ENCODE results near the gene KCNJ14. TPM values are rescaled to one million over a fixed set of nuclear protein-coding genes. Genes with fewer than 3 reads are reported as not detected.
A peak's percentile ranks its signal among the peaks of the same experiment; 100 is the strongest.

KCNJ14 gene
- polyA plus RNA-seq, 1 of the 3 experiments (the other 2 are of a cell fraction) = 1.2 TPM

DNA sequence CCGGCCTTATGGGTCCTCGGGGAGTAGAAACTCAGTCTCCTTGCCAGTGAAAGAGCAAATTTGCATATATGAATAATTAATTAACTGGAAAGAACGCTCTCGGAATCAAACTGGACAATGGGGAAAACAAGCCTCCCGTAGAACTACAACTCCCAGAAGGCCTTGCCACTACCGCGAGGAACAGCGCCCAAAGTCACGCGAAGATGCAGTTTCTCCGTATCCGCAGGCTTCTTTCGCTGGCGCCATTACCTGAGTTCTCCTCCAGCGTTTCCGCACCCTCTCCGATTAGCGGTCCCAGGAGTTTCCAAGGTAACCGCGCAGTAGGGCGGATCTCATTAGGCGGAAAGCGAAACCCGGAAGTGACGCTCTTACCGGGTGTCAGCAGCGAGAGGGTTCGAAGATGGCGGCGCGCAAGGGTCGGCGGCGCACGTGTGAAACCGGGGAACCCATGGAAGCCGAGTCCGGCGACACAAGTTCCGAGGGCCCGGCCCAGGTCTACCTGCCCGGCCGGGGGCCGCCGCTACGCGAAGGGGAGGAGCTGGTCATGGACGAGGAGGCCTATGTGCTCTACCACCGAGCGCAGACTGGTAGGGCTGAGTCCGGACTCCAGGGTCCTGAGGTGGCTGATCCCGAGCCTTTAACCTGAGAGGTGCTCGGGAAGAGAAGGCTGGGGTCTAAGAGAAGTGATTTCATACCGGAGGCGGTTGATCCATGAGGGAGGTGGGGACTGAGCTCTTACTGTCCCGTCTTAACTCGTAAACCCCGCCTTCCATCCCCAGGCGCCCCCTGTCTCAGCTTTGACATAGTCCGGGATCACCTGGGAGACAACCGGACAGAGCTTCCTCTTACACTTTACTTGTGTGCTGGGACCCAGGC is 9.5 kb upstream of the KCNJ14 start, which contains the start of gene GRWD1:
Gene GRWD1, plus strand, starts transcription at position 378 of the 876 bp plus-strand sequence. Its CDS starts 23 bp downstream, at position 401.
- Histone ChIP-seq H3K9me3 (no peaks in the 10 kb centered on the region), H3K4me1 (ENCODE audit: control insufficient read depth in 1 of 2, insufficient read depth in 2 of 2, low read depth in 1 of 2, low read length in 1 of 2) (peaks cover 4 to 16% of the 10 kb centered on the region in 2 experiments; a peak in 2 of 4 replicates), H3K27ac (ENCODE audit: low read depth in 2 of 2, low read length in 1 of 2) (peak within 1 kb of the TSS; percentile 89 to 92), H3K9ac (peak within 1 kb of the TSS; percentile 92), H4K20me1 (ENCODE audit: insufficient read depth) (no peaks in the 10 kb centered on the region), H3K36me3 (replicated peaks in 1 of 2; ENCODE audit: control insufficient read depth in 1 of 2, insufficient read depth in 2 of 2, low read length in 1 of 2) (peaks cover 20 to 22% of the 10 kb centered on the region in 2 experiments), H3K79me2 (ENCODE audit: insufficient read depth) (peaks cover 37% of the 10 kb centered on the region), H3K9me2 (no peaks in the 10 kb centered on the region), H3F3A (replicated peaks; ENCODE audit: insufficient read depth) (peaks cover 18% of the 10 kb centered on the region), H2AFZ (ENCODE audit: low read depth) (peak within 1 kb of the TSS; percentile 87), H3K4me2 (peak within 1 kb of the TSS; percentile 99), H3K4me3 (ENCODE audit: low read depth in 2 of 2, low read length in 1 of 2) (peak within 1 kb of the TSS; percentile 98 to 99), H3K27me3 (ENCODE audit: insufficient read depth) (no peaks in the 10 kb centered on the region)
- POLR2A ChIA-PET = interaction anchor here (0.6 to 1.4 kb wide), 5 partner anchors 10 to 173 kb away, joined by 3 to 5 read pairs (median 5); partner anchors contain the start of genes KCNJ14, RPL18 and SPHK2
- DNase-seq = peak; percentile 93
- CTCF ChIA-PET = interaction anchor here (0.6 to 2.4 kb wide), 24 partner anchors 8 to 176 kb away, joined by 3 to 10 read pairs (median 4); partner anchors contain the start of genes GRIN2D, KCNJ14, KDELR1 and TMEM143
- under 1% methylated on average over 31 of the region's 61 CpGs for WGBS (ENCODE audit: low lambda C conversion rate)
- TF ChIP-seq SMC3 (IDR thresholded peaks at IDR 0.05; ENCODE audit: low read depth, low read length) (no peak), NFIC (IDR thresholded peaks at IDR 0.05; ENCODE audit: borderline replicate concordance) (no peak), EP300 (IDR thresholded peaks at IDR 0.05; ENCODE audit: borderline replicate concordance in 1 of 2, low read depth in 1 of 2, low read length in 1 of 2) (no peak), USF1 (IDR thresholded peaks at IDR 0.05; ENCODE audit: borderline replicate concordance, low read depth) (no peak), RXRA (IDR thresholded peaks at IDR 0.05; ENCODE audit: borderline replicate concordance, low read depth) (no peak), TCF12 (IDR thresholded peaks at IDR 0.05) (no peak), JUND (IDR thresholded peaks at IDR 0.05) (no peak), FOSL2 (IDR thresholded peaks at IDR 0.05; ENCODE audit: borderline replicate concordance, low read depth) (no peak), MAX (IDR thresholded peaks at IDR 0.05; ENCODE audit: low read depth) (peak; percentile 98), RAD21 (IDR thresholded peaks at IDR 0.05; ENCODE audit: low read length) (peak; percentile 22; the same call in 1 of the 2 replicates), GATA2 (CRISPR knock-in tag; IDR thresholded peaks at IDR 0.05) (no peak), MEF2A (IDR thresholded peaks at IDR 0.05; ENCODE audit: borderline replicate concordance, low read depth) (no peak), IRF3 (IDR thresholded peaks at IDR 0.05; ENCODE audit: low read depth, low read length) (no peak), TEAD4 (IDR thresholded peaks at IDR 0.05; ENCODE audit: borderline replicate concordance, insufficient read depth) (no peak), RCOR1 (IDR thresholded peaks at IDR 0.05; ENCODE audit: low read length) (no peak), POLR2AphosphoS5 (IDR thresholded peaks at IDR 0.05; ENCODE audit: low read depth, low read length) (peak; percentile 79; the same call in 1 of the 2 replicates)
- TF ChIP-seq, protein P1, sequence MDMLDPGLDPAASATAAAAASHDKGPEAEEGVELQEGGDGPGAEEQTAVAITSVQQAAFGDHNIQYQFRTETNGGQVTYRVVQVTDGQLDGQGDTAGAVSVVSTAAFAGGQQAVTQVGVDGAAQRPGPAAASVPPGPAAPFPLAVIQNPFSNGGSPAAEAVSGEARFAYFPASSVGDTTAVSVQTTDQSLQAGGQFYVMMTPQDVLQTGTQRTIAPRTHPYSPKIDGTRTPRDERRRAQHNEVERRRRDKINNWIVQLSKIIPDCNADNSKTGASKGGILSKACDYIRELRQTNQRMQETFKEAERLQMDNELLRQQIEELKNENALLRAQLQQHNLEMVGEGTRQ (IDR thresholded peaks at IDR 0.05; ENCODE audit: borderline replicate concordance, low read depth, low read length) = no peak
- TF ChIP-seq, protein P2, sequence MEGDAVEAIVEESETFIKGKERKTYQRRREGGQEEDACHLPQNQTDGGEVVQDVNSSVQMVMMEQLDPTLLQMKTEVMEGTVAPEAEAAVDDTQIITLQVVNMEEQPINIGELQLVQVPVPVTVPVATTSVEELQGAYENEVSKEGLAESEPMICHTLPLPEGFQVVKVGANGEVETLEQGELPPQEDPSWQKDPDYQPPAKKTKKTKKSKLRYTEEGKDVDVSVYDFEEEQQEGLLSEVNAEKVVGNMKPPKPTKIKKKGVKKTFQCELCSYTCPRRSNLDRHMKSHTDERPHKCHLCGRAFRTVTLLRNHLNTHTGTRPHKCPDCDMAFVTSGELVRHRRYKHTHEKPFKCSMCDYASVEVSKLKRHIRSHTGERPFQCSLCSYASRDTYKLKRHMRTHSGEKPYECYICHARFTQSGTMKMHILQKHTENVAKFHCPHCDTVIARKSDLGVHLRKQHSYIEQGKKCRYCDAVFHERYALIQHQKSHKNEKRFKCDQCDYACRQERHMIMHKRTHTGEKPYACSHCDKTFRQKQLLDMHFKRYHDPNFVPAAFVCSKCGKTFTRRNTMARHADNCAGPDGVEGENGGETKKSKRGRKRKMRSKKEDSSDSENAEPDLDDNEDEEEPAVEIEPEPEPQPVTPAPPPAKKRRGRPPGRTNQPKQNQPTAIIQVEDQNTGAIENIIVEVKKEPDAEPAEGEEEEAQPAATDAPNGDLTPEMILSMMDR (IDR thresholded peaks at IDR 0.05) = 0 out of 2 replicates have a peak, but pooled peaks have one; percentile 17
- TF ChIP-seq, protein P3, sequence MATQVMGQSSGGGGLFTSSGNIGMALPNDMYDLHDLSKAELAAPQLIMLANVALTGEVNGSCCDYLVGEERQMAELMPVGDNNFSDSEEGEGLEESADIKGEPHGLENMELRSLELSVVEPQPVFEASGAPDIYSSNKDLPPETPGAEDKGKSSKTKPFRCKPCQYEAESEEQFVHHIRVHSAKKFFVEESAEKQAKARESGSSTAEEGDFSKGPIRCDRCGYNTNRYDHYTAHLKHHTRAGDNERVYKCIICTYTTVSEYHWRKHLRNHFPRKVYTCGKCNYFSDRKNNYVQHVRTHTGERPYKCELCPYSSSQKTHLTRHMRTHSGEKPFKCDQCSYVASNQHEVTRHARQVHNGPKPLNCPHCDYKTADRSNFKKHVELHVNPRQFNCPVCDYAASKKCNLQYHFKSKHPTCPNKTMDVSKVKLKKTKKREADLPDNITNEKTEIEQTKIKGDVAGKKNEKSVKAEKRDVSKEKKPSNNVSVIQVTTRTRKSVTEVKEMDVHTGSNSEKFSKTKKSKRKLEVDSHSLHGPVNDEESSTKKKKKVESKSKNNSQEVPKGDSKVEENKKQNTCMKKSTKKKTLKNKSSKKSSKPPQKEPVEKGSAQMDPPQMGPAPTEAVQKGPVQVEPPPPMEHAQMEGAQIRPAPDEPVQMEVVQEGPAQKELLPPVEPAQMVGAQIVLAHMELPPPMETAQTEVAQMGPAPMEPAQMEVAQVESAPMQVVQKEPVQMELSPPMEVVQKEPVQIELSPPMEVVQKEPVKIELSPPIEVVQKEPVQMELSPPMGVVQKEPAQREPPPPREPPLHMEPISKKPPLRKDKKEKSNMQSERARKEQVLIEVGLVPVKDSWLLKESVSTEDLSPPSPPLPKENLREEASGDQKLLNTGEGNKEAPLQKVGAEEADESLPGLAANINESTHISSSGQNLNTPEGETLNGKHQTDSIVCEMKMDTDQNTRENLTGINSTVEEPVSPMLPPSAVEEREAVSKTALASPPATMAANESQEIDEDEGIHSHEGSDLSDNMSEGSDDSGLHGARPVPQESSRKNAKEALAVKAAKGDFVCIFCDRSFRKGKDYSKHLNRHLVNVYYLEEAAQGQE (IDR thresholded peaks at IDR 0.05; ENCODE audit: low read depth, low read length) = no peak
- TF ChIP-seq, protein P4, sequence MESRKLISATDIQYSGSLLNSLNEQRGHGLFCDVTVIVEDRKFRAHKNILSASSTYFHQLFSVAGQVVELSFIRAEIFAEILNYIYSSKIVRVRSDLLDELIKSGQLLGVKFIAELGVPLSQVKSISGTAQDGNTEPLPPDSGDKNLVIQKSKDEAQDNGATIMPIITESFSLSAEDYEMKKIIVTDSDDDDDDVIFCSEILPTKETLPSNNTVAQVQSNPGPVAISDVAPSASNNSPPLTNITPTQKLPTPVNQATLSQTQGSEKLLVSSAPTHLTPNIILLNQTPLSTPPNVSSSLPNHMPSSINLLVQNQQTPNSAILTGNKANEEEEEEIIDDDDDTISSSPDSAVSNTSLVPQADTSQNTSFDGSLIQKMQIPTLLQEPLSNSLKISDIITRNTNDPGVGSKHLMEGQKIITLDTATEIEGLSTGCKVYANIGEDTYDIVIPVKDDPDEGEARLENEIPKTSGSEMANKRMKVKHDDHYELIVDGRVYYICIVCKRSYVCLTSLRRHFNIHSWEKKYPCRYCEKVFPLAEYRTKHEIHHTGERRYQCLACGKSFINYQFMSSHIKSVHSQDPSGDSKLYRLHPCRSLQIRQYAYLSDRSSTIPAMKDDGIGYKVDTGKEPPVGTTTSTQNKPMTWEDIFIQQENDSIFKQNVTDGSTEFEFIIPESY (IDR thresholded peaks at IDR 0.05; ENCODE audit: borderline replicate concordance, low read depth) = peak; percentile 98

All from SK-N-SH (cell line).